ENCODE data around the gene YEATS2.

The YEATS2 gene

GRCh38 chr3:183810643-183811594, 113.3 kb downstream of the YEATS2 start:
- H3K4me3 ChIP-seq (ENCODE audit: low read depth, low read length), result no peak overlapping the region
- TF ChIP-seq CTCF (IDR thresholded peaks at IDR 0.05; ENCODE audit: low read depth, low read length, missing control alignments), result no peak
- DNase-seq (ENCODE audit: low read depth), result no peak

GRCh38 chr3:183811638-183812037, 114.0 kb downstream of the YEATS2 start:
- no peak overlapping the region for H3K4me3 ChIP-seq (ENCODE audit: low read depth, low read length)
- no peak for TF ChIP-seq CTCF (IDR thresholded peaks at IDR 0.05; ENCODE audit: low read depth, low read length, missing control alignments)
- no peak for DNase-seq (ENCODE audit: low read depth)

- H3K4me3 ChIP-seq (ENCODE audit: low read depth, low read length), result no peak overlapping the region
- TF ChIP-seq CTCF (IDR thresholded peaks at IDR 0.05; ENCODE audit: low read depth, low read length, missing control alignments), result no peak
- no peak for DNase-seq (ENCODE audit: low read depth)
Observed at GRCh38 chr3:183812761-183813445, 115.3 kb downstream of the YEATS2 start.

- H3K4me3 ChIP-seq (ENCODE audit: low read depth, low read length), result no peak overlapping the region
- TF ChIP-seq CTCF (IDR thresholded peaks at IDR 0.05; ENCODE audit: low read depth, low read length, missing control alignments), result no peak
- DNase-seq (ENCODE audit: low read depth), result no peak
Observed at GRCh38 chr3:183814240-183814639, 116.6 kb downstream of the YEATS2 start.

- peak; percentile 16 for DNase-seq (ENCODE audit: low read depth)
- no peak for TF ChIP-seq CTCF (IDR thresholded peaks at IDR 0.05; ENCODE audit: low read depth, low read length, missing control alignments)
- H3K4me3 ChIP-seq (ENCODE audit: low read depth, low read length), result no peak overlapping the region
Observed at GRCh38 chr3:183815563-183815940, 118.0 kb downstream of the YEATS2 start.

- no peak for DNase-seq (ENCODE audit: low read depth)
- no peak overlapping the region for H3K4me3 ChIP-seq (ENCODE audit: low read depth, low read length)
- no peak for TF ChIP-seq CTCF (IDR thresholded peaks at IDR 0.05; ENCODE audit: low read depth, low read length, missing control alignments)
Observed at GRCh38 chr3:183815951-183816475, 118.4 kb downstream of the YEATS2 start.

All from GM12864 (cell line).